NCI-H146 (cell line): ENCODE data around the gene DYRK4.

Source experiments
- DNase-seq: peaks from one replicate; lab custom pipeline; 2025; lab: John Stamatoyannopoulos, UW

DYRK4 gene

DNA sequence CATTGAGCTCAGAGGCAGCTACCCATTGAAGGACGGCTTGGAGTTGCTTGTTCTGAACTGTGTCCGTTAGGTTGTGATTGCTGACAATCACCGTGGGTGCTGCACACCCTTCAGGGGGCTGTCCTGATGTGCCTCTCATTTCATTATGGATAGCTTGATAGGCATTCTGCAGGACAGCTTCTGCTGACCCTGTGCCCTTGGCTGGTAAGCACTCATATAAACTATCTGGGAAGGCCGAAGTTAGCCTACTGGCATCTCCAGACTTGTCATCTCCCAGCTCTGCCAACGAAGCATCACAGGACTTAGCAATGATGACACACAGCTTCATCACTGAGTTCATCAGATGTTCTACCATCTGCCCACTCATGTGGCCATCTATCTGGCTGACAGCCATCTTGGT is 64.5 kb downstream of the DYRK4 start:
- no peak for DNase-seq

DNA sequence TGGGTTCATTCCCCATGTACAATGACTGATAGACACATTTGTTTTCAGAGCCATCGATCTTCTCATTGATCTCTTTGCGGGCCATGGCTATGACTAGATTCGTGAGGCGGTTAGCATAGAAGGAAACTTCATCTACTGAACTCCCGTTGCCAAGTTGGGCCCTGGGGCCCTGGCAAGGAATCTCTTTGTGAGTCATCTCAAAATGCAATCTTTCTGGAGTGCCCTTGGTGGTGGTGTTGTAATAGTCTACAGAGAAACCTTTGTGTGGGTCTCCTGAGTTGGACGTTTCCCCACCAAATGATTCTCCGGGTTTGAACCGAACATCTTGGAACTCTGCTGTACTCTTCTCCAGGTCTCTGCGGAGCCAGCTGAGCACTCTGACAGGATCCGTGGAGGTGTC is 66.4 kb downstream of the DYRK4 start:
- DNase-seq = no peak

DNA sequence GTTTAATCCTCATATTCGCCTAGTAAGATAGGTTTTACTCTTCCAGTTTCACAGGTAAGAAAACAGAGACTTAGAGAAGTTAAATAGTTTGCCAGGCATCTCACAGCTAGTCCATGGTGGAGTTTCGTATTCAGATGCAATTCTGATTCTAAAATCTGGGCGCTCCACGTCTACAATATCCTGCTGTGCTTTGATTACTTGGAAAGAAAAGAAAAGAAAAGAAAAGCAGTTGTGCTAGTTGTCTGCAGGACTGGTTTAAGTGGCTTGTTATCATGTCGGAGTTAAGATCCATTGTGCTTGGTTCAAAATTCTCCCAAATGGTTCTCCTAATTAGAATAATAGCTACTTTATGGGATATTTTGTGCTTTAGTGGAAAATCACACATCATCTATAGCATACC is 68.3 kb downstream of the DYRK4 start:
- no peak for DNase-seq

DNA sequence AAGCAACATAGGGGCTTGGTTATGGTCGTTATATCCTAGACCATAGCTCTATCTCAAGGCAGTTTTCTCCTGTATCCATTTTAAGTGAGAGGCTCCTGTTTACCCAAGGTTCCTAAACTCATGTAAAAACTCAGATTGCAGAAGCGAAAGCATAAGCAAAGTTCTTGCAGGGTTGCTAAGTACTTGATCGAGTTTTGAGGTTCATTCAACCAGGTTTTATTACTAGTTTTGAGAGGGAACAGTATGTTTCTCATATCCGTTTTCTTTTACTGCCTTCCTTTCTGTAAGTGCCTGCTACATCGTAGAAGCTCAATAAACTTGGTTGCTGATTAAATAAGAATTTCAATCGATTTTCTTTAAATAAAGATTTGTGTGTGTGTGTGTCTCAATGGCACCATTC is 81.7 kb downstream of the DYRK4 start:
- DNase-seq = no peak

DNA sequence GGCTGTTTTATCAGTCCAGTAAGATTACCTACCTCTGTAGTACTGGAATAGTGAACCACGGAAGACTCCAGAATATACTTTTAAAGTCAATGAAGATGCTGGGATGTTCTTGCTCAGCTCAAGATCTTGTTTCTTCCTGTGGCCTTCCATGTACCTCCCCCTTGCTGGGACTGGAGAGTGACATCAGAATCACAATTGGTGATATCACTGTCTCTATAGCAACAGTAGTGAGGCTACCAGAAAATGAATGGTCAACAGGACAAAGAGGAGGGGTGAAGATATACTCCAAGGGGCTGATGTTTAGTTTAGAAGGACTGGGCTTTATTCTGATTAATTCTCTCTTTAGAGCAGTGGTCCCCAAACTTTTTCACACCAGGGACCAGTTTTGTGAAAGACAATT is 83.0 kb downstream of the DYRK4 start:
- no peak for DNase-seq

DNA sequence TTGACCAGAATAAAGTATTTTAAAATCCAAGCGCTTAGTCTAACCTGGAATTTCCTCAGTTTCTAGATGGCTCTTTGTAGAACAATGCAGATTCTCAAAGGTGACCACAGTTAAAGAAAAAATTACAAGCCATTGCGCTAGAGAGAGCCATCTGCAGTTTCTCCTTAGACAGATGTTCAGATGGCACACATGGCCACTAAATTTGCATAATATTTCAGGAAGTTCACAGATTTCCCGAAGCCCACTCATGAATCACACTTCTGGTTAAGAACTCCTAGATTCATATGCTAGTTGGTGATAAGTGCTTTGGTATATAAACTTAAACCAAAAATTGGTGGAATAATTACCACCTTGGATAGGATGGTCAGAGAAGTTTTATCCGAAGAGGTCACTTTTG is 86.1 kb downstream of the DYRK4 start:
- no peak for DNase-seq

DNA sequence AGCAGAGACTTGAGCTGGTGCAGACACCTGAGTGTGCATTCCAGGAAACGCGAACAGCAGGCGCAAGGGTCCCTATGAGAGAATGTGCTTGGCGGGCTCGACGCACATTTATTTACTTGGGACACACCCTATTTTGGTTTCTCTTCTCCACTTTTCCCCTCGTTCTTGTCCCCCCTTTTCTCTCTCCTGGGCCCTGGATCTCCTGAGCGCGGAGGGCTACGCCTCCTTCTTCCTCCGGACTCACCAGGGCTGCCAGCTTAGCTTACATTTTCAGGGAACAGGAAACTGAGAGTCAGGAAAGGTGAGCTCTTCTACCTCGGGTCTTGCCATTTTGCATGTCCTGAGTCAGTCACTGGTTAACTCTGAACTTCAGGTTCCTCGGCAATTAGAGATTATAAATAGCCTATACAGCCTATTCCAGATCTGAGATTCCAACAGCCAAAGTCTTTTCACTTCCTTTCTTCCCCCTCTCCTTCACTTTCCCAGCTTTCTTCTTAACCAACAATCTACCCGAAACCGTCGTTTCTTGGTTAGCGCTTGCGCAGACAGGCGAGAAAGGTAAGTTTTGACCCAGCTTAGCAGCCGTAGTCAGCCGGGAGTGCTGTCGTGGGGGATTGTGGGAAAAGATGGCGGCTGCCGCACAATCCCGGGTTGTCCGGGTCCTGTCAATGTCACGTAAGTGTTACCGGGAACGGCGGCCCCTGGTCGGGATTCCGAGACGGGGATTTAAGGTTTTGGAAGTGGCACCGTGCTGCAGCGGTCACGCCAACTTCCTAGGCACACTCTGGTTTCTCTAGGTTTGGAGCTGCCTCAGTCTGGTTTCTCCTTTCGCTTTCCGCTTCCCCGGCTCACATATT is 86.7 kb downstream of the DYRK4 start, which contains the start of the genes AKAP3 and NDUFA9:
AKAP3 (minus strand) TSS at position 551 of the 857 bp plus-strand sequence. CDS start 10,855 bp downstream, outside the sequence.
NDUFA9 (plus strand) TSS at position 614 of the 857 bp plus-strand sequence; CDS start at position 627, 13 bp downstream.
- peak; percentile 88 for DNase-seq

DNA sequence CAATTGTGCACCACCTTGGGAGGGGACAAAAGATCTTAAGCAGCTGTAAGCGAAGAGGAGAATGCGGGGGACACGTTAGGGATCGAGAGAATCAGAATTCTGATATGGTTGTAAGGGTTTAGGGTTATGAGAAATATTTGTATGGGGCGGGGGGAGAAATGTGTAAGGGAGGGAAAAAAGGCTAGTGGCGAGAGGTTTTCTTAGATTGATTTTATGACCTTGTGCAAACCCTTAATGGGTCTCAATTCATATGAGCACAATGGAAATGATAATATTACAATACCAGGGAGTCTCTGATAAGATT is 87.3 kb downstream of the DYRK4 start:
- no peak for DNase-seq

DNA sequence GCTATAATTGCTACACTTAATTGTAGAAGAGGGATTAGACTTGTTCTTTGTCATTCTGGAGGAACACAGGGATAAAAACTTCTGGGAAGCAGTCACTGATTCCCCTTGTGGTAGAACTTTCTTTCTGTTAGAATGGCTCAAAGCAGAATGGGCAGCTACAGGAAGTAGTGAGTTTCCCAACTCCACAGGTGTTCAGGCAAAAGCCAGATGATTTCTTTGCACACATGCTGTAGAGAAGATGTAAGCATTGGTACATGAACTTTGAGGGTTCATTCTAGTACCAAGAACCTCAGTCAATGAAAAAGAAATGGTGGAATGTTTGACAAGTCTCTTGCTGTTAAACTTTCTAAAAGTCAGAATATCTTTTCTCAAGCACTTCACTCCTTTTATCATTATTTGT is 91.2 kb downstream of the DYRK4 start:
- DNase-seq = no peak

DNA sequence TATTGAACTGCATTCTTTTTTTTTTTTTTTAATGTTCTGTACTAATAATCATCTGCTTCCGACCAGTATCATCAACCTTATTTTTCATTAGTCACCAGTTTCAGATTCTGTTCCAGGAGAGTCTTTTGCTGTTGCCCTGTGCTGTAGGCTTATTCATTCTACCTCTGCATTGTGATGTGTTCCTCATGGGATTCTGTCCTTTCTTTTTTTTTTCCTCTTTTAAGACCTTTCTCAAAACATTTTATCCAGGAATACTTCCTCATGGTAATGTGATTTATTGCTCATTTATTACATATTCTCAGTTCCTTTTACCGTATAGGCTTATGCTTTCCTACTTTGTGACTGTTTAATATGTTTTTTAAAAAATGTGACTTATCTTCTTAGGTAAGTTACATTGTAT is 91.7 kb downstream of the DYRK4 start:
- no peak for DNase-seq
